ENCODE measurements around the gene PRODH2.
A peak's percentile ranks its signal among the peaks of the same experiment; 100 is the strongest.
"Not testable (repeated sequence)": the region's sequence is repeated elsewhere in the genome, so short reads cannot be mapped to it uniquely, and the experiment has no call there.

PRODH2 gene

GRCh38 chr19:35842666-35843272 is 30.1 kb upstream of the PRODH2 start:
- no peak for DNase-seq

DNA sequence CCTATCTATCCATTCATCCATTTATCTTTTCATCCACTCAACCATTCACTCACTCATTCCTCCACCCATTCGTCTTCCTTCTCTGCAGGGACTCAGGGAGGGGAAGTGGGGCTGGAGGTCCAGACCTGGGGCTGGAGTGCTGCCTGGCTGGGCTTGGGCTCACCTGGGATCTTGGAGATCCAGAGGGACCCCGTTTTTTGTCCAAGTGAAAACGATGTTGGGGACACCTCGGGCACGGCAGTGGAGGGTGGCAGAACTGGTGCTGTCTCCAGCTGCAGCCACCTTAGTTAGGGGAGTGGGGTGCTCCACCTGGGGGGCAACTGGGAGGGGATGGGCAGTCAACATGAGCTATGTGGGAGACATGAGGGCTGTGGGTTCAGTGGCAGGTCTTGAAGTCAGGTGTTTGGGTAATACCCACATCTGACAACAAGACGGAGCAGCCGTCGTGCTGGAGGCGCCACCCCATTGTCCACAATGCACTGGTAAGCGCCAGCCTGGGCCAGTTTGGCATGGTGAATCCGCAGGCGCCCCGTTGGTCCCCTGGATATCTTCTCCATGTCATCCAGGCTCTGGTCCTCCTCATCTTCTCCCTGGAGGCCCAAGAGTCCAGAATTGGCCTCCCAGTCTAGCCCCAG is 29.4 kb upstream of the PRODH2 start:
- no peak for DNase-seq

DNA sequence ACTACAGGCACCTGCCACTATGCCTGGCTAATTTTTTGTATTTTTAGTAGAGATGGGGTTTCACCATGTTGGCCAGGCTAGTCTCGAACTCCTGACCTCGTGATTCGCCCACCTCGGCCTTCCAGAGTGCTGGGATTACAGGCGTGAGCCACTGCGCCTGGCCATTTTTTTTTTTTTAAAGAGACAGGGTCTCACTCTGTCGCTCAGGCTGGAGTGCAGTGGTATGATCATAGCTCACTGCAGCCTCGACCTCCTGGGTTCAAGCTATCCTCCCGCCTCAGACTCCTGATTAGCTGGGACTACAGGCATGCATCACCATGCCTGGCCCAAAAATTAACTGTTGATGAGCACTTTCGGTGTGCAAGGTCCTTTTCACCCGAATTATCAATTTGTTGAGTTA is 23.5 kb upstream of the PRODH2 start:
- not testable (repeated sequence) for DNase-seq

DNA sequence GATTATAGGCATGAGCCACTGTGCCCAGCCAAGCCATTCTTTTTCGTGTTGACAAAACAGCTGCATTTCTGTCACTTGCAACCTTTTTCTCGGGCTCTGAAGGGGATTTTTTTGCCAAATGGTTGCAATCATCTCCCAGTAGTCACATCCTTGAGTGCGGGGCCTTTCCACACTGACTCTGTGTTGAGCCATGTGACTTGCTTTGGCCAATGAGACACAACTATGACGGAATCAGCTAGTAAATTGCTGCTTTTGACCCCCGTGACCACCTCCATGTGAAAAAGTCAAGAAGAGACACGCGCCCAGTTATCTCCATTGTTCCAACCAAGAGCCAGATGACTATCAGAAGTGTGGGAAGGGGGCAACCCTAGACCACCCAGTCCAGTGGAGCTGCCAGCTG is 21.3 kb upstream of the PRODH2 start:
- no peak for DNase-seq

DNA sequence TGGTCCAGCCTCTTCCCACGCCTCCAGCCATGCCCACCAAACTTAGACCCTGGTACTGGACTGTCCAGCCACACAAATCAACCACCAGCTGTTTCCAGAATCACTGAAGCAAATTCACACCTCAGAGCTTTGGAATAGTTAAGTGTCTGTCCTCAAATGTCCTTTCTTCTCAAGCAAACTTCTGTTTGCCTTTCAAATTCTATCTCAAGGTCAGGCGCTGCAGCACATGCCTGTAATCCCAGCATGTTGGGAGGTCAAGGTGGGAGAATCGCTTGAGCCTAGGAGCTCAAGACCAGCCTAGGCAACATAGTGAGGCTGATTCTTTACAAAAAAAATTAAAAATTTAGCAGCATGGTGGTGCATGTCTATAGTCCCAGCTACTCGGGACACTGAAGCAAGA is 19.4 kb upstream of the PRODH2 start:
- DNase-seq = no peak

- no peak for DNase-seq
Observed at GRCh38 chr19:35830986-35831385, 18.3 kb upstream of the PRODH2 start.

DNA sequence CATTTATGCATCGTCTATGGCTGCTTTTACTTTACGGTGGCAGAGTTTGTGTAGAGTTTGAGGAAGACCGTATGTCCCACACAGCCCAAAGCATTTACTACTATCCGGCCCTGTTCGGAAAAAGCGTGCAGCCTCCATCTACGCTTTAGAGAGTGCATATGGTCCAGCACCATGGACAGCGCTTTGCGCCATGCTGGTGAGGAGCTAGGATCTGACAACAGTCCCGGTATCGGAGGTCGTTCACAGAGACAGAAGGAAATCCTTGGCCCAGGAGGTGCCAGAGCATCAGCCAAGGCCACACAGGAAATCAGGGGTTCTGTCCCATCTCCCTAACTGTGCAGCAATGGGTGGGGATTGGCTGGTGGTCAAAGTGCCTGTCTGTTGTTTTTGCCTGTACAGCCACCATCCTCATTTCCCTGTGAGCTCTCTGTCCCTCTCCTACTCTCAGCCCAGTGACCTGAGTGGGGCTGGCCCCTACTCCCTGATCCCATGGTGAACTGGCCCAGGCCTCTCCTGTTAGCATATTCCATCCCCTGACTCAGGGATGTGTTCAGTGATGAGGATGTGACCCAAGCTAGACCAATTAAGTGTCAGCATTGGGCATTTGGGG is 16.2 kb upstream of the PRODH2 start:
- DNase-seq = peak; percentile 18

DNA sequence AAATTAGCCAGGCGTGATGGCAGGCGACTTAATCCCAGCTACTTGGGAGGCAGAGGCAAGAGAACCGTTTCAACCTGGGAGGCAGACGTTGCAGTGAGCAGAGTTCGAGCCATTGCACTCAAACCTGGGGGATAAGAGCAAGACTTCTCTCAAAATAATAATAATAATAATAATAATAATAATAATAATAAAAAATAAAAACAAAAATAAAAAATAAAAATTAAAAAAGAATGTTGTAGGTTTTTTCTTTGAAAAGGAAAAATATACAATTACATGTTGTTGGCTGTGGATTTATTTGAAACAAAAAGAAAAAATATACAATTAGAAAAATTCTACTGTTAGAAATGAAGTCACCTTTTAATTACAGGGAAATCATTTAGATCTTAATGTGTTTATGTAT is 11.5 kb upstream of the PRODH2 start:
- no peak for DNase-seq

GRCh38 chr19:35822579-35822978 is 9.9 kb upstream of the PRODH2 start:
- no peak for DNase-seq

GRCh38 chr19:35818445-35818844 is 5.8 kb upstream of the PRODH2 start:
- DNase-seq = no peak

DNA sequence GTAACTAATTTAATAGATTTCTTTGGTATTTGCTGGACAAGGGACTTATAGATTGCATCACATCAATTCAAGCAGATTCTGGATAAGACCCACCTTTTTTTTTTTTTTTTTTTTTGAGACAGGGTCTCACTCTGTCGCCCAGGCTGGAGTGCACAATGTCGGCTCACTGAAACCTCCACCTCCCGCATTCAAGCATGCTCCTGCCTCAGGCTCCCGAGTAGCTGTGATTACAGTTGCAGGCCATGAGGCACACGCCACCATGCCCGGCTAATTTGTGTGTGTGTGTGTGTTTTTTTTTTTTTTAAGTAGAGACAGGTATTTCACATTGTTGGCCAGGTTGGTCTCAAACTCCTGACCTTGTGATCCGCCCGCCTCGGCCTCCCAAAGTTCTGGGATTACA is 4.2 kb upstream of the PRODH2 start:
- DNase-seq = no peak

- DNase-seq = no peak
Observed at GRCh38 chr19:35816262-35816661, 3.6 kb upstream of the PRODH2 start.

- DNase-seq = no peak
Observed at GRCh38 chr19:35813043-35813890, 622 bp upstream of the PRODH2 start.

GRCh38 chr19:35811317-35812219 is 1.1 kb downstream of the PRODH2 start:
- no peak for DNase-seq

DNA sequence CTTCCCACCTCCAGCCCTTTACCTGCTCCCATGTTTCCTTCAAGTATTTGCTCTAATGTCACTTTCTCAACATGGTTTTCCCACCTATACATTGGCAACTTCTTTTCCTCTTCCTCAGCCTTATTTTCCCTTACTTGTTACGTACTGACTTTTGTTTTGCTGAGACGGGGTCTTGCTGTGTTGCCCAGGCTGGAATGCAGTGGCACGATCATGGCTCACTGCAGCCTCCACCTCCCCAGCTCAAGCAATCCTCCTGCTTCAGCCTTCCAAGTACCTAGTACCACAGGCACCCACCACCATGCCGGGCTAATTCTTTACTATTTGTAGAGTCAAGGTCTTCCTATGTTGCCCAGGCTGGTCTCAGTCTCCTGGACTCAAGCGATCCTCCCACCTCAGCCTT is 5.0 kb downstream of the PRODH2 start:
- DNase-seq = no peak

DNA sequence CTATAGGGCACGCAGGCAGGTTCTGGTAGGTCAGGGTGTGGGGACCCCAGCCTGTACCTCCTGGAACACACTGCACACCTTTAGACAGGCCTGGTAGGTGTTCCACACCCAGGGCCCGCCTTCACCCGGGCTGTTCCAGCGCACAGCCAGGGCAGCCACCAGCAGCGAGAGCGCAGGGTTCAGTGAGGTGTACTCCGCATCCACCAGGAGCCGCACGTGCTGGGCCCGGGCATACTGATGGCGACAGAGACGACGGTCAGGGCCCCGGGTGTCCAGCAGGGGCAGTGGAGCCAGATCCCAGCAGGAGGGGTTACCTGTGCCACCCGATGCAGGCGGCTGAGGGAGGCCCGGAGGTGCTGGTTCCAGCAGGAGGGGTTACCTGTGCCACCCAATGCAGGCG is 6.0 kb downstream of the PRODH2 start:
- no peak for DNase-seq

- DNase-seq = no peak
Observed at GRCh38 chr19:35805526-35806102, 7.0 kb downstream of the PRODH2 start.

DNA sequence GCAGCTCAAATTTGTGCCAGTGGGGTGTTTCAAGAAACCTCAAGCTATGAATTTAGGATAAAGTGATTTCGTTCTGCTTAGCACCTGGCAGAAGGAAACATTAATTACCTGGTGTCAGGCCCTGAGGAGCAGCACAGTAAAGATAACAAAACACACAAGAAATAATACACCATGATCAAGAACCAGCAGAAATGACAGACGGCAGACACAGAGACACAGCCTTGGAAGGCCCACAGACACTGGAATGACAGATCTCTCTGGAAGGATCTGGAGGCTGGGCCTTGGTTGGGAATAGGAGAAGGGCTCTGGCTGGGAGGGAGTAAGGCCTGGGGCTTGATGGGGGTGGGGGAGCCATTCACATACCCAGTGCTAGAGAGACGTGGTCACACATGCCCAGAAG is 10.8 kb downstream of the PRODH2 start:
- no peak for DNase-seq

DNA sequence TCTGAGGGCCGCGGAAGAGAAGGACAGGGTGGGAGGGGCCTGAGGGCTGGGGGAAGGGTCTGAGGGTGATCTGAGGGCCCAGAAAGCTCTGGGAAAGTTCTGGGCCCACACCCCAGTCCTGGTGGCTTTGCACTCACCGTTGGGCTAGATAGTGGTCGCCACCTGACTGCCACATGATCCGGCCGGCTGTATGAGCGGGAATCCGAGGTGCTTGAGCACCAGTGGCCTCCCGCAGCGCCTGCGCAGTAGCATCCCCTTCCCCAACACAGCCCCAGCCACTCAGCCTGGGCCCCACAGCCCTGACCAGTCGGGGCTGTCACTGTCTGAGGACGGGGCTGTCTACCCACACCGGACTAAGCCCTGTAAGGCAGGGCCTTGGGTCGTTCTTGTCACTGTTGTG is 15.0 kb downstream of the PRODH2 start:
- DNase-seq = no peak

- no peak for DNase-seq
Observed at GRCh38 chr19:35796645-35797542, 15.8 kb downstream of the PRODH2 start.

- not testable (repeated sequence) for DNase-seq
Observed at GRCh38 chr19:35795564-35795963, 17.1 kb downstream of the PRODH2 start.

Measured in activated T-cell treated with anti-CD3 and anti-CD28 coated beads for 4 hours (primary cell).